Posterior cingulate gyrus (tissue), 11 donors: Measurements from ENCODE around the gene MYL9.

Experiments used
- DNase-seq, 10 donors: peaks; one replicate each; pipeline versions ENCODE4 v3.0.0 to v3.0.0-alpha.2; 2020 to 2021; ENCODE audit warnings: mixed read lengths in 3 of 10
- intact Hi-C: fragments of 100-400 bp; cut with DNase I; formaldehyde crosslinking; loops from one replicate; pipeline ENCODE4 v1.15.1; 2023

MYL9 gene

DNA sequence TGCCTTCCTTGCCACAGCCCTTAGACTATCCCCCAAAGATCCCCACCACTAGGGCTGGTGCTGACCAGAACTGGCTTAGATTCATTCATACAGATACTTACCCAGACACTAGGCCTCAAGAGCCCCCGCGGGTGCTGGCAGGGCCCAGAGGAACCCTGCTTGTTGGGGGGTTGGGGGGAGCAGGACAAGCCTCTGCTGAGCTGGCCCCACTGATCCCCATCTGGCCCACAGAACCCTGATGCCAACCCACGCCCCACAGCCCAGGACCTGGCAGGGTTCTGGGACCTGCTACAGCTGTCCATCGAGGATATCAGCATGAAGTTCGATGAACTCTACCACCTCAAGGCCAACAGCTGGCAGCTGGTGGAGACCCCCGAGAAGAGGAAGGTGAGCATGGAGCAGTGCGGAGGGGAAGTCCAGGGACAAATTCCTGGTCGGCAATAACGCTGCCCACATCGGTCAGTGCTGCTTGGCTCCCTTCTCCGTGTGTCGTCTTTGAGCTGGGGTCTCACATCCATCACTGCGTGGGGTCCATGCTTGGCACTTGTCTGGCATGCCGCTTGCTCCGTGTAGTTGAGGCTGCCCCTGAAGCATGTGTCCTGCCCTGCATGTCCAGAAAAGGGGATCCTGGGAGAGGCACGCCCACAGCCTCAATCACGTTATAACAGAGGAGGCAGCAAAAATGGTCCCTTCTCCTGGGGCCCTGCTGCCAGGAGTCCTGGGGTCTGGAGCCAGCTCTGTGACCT is 15.5 kb upstream of the MYL9 start:
- intact Hi-C loops: loop anchor here (2.0 kb wide), 1 partner anchor 33 kb away; no protein-coding TSS in a partner anchor
- peak in 1 of 10 donors; percentile 78 for DNase-seq

DNA sequence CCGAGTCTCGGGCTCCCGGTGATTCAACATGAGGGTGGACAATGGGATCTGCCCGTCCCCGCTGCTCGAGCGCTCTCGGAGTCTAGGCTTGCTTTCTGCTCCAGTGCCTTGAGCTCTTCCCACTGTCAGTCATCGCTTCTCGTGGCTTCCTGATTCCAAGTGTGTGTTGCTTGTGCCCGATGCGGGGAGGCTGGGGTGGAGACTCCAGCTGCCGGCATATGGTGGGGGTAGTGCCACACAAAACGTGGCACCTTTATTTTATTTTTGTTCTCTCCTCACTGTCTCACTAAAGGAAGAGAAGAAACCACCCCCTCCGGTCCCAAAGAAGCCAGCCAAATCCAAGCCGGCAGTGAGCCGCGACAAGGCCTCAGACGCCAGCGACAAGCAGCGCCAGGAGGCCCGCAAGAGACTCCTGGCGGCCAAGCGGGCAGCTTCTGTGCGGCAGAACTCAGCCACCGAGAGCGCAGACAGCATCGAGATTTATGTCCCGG is 14.8 kb upstream of the MYL9 start:
- intact Hi-C loops: loop anchor here (2.0 kb wide), 1 partner anchor 34 kb away; no protein-coding TSS in a partner anchor
- peak in 8 of 10 donors; percentile 45 to 91 (median 58) for DNase-seq

GRCh38 chr20:36527331-36528125 is 13.8 kb upstream of the MYL9 start:
- intact Hi-C loops: loop anchor here (2.0 kb wide), 1 partner anchor 35 kb away; no protein-coding TSS in a partner anchor
- DNase-seq: peak in 1 of 10 donors; percentile 89

DNA sequence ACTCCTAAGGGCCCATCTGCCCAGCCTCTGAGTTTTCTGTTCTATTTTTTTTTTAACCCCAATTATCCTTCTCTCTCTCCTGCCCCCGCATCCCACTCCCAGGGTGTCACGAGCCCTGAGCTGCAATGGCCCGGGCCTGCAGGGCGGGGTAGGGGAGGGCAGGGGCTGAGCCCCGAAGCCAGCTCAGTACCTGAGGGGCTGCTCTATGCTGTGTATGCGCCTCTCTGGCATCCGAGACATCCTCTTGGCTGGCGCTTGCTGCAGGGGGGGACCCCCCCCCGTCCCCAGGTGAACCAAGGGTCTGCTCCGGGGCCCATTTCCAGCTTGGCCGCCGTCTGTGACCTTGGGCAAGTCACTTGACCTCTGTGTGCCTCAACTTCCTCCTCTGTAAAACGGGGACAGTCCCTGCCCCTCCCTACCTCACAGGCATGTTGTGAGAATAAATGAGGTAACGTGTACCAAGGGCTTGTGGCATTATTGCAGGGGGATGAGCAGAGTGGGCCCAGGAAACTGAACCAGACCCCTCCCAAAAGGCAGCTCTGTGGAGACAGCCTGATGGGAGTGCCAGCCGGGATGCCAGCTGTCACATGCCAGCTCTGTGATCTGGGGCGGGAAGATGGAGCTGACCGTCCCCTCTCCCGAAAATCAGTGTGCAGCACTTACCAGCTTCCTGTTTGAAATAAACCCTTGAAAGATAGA is 13.0 kb upstream of the MYL9 start:
- DNase-seq: peak in 2 of 10 donors; percentile 49 to 78
- intact Hi-C loops: no loop called here

GRCh38 chr20:36528875-36529417 is 12.4 kb upstream of the MYL9 start:
- DNase-seq: peak in 2 of 10 donors; percentile 68 to 83
- intact Hi-C loops: no loop called here

DNA sequence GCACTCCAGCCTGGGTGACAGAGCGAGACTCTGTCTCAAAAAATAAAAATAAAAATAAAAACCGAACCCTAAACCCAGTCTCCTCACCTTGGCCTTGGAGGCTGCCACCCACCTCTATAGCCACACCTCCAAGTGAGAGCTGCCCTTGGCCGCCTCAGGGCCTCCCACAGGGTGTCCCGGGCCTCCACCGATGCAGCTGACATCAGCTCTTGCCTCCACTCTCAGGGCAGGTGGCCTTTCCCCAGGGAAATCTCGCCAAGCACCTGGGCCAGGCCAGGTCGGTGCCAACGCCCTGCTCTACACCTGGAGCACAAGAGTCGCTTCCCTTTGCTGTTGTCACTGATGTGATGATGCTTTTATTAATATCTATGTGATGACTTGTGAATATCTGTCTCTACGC is 8.9 kb upstream of the MYL9 start:
- intact Hi-C loops: no loop called here
- DNase-seq: peak in 3 of 10 donors; percentile 51 to 64 (median 52)

DNA sequence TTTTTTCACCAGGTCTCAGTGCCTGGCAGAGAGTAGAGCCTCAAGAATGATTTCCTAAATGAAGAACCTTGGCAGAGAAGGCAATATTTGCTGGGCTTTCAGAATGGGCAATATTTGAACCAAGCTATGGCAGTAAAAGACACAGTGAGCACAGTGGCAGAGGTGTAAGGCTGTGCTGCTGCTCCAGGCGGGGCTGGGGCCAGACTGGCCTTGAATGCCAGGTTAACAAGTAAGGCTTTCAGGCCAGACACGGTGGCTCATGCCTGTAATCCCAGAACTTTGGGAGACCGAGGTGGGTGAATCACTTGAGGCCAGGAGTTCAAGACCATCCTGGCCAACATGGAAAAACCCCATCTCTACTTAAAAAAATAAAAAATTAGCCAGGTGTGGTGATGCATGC is 8.5 kb upstream of the MYL9 start:
- DNase-seq: peak in 3 of 10 donors; percentile 37 to 50 (median 49)
- intact Hi-C loops: no loop called here

GRCh38 chr20:36538026-36538722 is 3.1 kb upstream of the MYL9 start:
- intact Hi-C loops: no loop called here
- peak in 2 of 10 donors; percentile 11 to 79 for DNase-seq

- DNase-seq: peak in 1 of 10 donors; percentile 67
- intact Hi-C loops: no loop called here
Measured at GRCh38 chr20:36540551-36541211, 638 bp upstream of the MYL9 start.

- DNase-seq: peak in 1 of 10 donors; percentile 77
Measured at GRCh38 chr20:36541768-36542488, 609 bp downstream of the MYL9 start.

GRCh38 chr20:36542516-36543183 is 1.3 kb downstream of the MYL9 start:
- intact Hi-C loops: no loop called here
- DNase-seq: peak in 1 of 10 donors; percentile 54

More at GRCh38 chr20:36541768-36542488, 609 bp downstream of the MYL9 start:
- intact Hi-C loops: no loop called here

- DNase-seq: peak in 1 of 10 donors; percentile 63
- intact Hi-C loops: no loop called here
Measured at GRCh38 chr20:36543184-36544133, 2.1 kb downstream of the MYL9 start.

DNA sequence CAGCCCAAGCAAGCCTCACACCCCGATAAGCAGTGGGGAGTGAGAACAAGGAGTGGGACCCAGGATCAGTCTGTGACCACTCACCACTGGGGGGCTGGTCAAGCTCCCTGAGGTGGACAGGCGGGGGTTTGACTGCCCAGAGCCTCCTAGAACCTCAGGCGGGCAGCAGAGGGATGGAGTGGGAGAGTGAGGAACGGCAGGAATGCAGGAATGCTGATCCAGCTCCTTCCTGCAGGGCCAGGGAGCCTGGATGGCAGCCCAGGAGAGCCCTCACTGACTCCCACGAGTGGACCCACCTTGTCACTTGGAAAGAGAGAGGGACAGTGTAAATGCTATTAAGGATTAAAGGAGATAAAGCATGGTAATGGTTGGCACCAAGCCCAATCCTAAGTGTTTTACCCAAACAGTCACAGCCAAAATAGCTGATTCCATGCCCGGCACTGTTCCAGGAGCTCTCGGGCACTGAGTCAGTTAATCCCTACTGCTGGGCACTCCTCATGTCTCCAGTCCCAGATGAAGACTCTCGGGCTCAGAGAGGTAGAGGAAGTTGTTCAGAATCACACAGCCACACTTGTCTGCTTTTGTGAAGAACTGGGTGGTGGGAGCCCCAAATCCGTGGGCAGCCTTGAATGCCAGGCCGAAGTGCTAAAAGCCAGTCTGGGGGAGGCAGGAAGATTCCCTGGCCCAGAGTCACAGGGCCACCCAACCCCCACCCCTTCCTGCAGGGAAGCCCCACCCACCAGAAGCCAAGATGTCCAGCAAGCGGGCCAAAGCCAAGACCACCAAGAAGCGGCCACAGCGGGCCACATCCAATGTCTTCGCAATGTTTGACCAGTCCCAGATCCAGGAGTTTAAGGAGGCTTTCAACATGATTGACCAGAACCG is 3.1 kb downstream of the MYL9 start:
- peak in 2 of 10 donors; percentile 56 to 75 for DNase-seq
- intact Hi-C loops: no loop called here

GRCh38 chr20:36546111-36546736 is 4.9 kb downstream of the MYL9 start:
- peak in 1 of 10 donors; percentile 72 for DNase-seq
- intact Hi-C loops: no loop called here
